Activated T-cell treated with anti-CD3 and anti-CD28 coated beads, Interleukin-2, amount 50 U/mL, for 4 hours (primary cell): ENCODE measurements around the gene STRA8. TPM values are rescaled to one million over a fixed set of nuclear protein-coding genes. Genes with fewer than 3 reads are reported as not detected.
"Not testable (repeated sequence)": the region's sequence is repeated elsewhere in the genome, so short reads cannot be mapped to it uniquely, and the experiment has no call there.

Experiments used
- ATAC-seq, 2 donors: fragments of 200-7000 bp; cut with Tn5 transposase; one replicate each; pipeline ENCODE4 v1.10.0; 2021
- DNase-seq: peaks from one replicate; pipeline ENCODE4 v3.0.0-alpha.2; 2020
- H3K27me3 Mint-ChIP-seq: one replicate; pipeline ENCODE4 v1.8.0; 2021; ENCODE audit warnings: low read depth, mixed read lengths
- H3K36me3 Mint-ChIP-seq: one replicate; pipeline ENCODE4 v1.8.0; 2022; ENCODE audit warnings: mixed read lengths; ENCODE audit not compliant: insufficient read depth
- H3K4me1 Mint-ChIP-seq: one replicate; pipeline ENCODE4 v1.8.0; 2021; ENCODE audit warnings: low read depth, mixed read lengths
- H3K4me3 Mint-ChIP-seq: one replicate; pipeline ENCODE4 v1.8.0; 2021; ENCODE audit warnings: mild to moderate bottlenecking, moderate library complexity, mixed read lengths
- H3K9me3 Mint-ChIP-seq: one replicate; pipeline ENCODE4 v1.8.0; 2021; ENCODE audit warnings: mixed read lengths
- total RNA-seq, 3 donors: library from RNA; stranded (reverse); gene quantifications; one replicate each; pipeline ENCODE4 v1.2.1, GENCODE V29; 2021

STRA8 gene
- total RNA-seq, 3 donors from 2014 or later = not detected

DNA sequence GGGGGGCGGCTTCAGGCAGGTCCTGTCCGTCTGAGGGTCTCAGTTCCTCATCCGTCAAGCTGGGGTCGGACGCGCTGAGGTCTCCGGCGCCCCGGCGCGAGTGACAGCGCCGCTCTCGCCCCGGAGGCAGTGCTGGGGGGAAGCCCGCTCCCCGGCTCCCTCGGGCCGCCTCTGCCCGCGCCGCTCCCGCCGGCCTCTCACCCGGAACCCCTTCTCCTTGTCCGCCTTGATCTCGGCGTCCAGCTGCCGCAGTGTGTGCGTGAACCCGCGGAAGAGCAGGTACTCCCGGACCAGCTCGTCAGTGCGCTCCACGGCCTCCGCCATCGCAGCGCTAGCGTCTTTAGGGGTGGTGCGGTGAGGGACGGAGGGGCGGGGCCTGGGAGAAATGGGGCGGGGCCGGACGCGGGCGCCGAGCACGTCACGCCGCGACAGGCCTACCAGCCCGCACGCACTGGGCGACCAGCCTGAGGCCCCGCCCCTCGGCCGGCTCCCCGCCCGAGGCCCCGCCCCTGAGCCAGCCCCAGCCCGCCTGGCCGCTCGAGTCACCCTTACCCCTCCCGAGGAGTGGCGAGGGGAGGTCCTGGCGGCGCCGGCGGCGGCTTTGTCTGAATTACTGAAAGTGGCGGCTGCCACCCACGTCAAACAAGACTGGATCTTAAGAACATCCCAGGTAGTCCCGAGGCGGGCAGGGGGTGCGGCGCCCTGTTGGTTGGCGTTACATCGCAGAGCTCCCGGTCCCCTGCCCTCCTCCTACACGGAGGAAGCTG, 22.3 kb upstream of the STRA8 start, which contains the start of gene WDR91:
TSS of gene WDR91 (minus strand) at position 348 of the 767 bp plus-strand sequence. CDS start at position 324, 24 bp downstream.
- Mint-ChIP-seq H3K9me3 (no peaks in the 10 kb centered on the region), H3K4me3 (peak within 1 kb of the TSS; percentile 96), H3K27me3 (no peaks in the 10 kb centered on the region), H3K4me1 (peaks cover 36% of the 10 kb centered on the region), H3K36me3 (peaks cover under 1% of the 10 kb centered on the region)
- peak; percentile 97 for DNase-seq
- ATAC-seq = peak; percentile 93 to 96

DNA sequence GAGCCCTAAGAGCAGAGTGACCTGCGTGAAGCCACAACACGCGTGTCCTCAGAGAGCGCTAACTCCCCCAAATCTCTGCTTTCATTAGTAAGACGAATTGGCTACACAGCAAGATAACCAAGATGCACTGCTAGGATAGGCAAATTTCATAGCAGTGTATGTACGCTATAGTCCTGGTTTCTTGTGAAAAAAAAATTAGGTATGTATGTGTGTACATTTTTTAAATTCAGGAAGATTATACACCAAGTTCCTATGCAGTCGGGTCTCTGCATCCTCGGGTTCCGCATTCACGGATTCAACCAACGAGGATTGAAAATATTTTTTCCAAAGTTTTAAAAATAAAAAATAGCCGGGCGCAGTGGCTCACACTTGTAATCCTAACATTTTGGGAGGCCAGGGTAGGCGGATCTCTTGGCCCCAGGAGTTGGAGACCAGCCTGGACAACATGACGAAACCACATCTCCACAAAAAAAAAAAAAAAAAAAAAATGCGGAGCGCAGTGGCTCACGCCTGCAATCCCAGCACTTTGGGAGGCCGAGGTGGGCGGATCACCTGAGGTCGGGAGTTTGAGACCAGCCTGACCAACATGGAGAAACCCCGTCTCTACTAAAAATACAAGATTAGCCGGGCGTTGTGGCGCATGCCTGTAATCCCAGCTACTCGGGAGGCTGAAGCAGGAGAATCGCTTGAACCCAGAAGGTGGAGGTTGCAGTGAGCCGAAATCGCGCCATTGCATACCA, 21.5 kb upstream of the STRA8 start:
- H3K36me3 Mint-ChIP-seq, ATAC-seq, DNase-seq, H3K9me3 Mint-ChIP-seq, H3K27me3 Mint-ChIP-seq: not testable (repeated sequence)
- H3K4me1 Mint-ChIP-seq = peaks cover 32% of the 10 kb centered on the region
- peak overlapping the region; percentile 96 for H3K4me3 Mint-ChIP-seq

DNA sequence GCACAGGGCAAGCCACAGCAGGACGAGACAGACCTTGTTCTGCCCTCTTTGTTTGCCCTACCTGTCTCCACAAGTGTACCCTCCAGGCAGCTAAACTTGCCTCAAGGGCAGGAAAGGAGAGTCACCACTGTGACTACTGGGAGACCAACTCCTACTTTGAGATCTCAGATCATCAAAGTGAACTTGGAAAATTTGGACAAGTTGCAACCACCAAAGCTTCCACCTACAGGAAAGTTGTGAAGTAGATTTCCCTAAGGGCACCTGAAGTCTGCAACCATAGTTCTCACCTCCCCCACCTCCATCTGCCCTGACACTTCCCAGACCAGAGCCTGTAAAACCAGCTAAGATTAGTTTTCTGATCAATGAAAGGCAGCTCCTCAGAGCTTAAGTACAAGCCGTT, 19.8 kb upstream of the STRA8 start:
- ATAC-seq = no peak
- Mint-ChIP-seq H3K4me3 (no peak overlapping the region), H3K36me3 (no peaks in the 10 kb centered on the region), H3K9me3 (no peaks in the 10 kb centered on the region), H3K4me1 (peaks cover 18% of the 10 kb centered on the region), H3K27me3 (no peaks in the 10 kb centered on the region)
- DNase-seq = no peak

DNA sequence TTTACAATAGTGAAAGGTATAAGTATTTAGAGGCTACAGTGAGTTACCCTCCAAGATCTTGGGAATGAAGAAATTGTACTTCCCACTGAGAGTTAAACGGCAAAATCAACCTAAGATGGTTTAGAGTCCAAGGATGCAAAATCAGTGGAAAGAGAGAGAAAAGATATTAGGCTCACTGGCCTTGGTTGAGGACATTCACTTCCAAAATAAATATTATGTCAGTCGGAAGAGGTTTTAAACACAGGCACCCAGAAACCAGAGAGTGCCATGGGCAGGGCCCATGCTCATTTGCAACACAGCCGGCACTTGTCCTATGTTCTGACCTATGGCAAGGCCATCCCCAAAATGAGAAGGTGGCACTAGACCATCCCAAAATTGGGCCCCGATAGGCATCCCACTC, 18.5 kb upstream of the STRA8 start:
- no peak overlapping the region for H3K4me3 Mint-ChIP-seq
- ATAC-seq (no peak), DNase-seq (no peak)
- H3K4me1 Mint-ChIP-seq = peaks cover 11% of the 10 kb centered on the region
- H3K27me3 Mint-ChIP-seq = no peaks in the 10 kb centered on the region
- no peaks in the 10 kb centered on the region for H3K9me3 Mint-ChIP-seq
- H3K36me3 Mint-ChIP-seq = no peaks in the 10 kb centered on the region

DNA sequence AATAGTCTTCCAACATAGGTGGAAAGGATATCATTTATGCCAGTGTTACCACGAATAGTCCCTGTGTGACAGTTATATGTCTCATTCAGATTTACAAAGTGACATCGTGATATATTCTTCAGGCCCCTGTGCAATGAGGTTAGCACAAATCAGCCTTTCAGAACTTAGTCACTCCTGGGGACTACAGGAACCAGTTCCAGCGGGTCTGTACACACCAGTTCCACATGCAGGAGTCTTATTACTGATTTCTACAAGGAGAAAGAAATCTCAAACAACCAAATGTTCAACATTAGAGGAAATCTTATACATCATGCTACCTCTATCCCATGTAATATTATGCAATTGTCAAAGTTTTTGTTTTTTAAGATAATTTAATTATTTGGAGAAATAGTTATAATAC, 17.9 kb upstream of the STRA8 start:
- no peak overlapping the region for H3K4me3 Mint-ChIP-seq
- no peak for ATAC-seq
- DNase-seq = no peak
- peaks cover 5% of the 10 kb centered on the region for H3K4me1 Mint-ChIP-seq
- H3K9me3 Mint-ChIP-seq = no peaks in the 10 kb centered on the region
- H3K27me3 Mint-ChIP-seq = no peaks in the 10 kb centered on the region
- no peaks in the 10 kb centered on the region for H3K36me3 Mint-ChIP-seq

DNA sequence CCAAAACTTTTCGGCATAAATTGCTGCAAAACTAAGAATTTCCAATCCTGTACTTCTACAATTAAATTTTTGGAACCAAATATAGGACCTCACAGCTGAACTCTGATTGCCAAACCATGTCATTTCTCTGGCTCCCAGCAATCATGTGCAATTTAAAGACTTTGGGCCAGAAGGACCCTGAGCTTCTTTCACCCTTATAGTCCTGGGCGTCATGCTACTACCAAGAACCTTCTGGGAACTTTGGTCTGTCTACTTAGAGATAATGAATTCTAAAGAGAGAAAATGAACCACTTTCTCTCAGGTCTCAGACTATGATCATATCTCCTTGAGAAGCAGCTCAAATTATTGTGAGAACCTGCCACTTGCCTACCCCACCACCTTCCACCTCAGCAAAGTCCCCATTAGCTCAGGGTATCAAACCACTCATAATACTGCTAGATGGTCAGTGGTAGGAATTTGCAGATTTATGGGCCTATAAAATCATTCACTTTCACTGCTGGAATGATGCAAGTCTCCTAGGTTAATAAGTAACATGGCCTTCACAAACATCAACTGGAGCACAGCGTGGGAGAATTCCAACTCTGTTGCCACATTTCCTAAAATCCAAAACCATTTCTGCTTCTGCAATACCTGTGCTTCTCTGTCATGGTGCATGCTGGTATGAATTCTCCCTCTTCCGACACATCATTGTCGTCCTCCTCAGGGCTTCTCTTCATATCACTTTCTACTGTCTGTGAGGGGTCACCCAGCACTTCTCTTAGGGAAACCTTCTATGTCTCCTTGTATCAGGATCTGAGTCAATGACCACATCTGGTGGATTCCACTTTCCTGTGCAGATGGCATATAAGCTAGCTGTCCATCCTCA, 15.8 kb upstream of the STRA8 start:
- no peaks in the 10 kb centered on the region for H3K36me3 Mint-ChIP-seq
- no peak for DNase-seq
- no peak for ATAC-seq
- no peak overlapping the region for H3K4me3 Mint-ChIP-seq
- H3K27me3 Mint-ChIP-seq = no peaks in the 10 kb centered on the region
- peaks cover 4% of the 10 kb centered on the region for H3K9me3 Mint-ChIP-seq
- no peaks in the 10 kb centered on the region for H3K4me1 Mint-ChIP-seq

DNA sequence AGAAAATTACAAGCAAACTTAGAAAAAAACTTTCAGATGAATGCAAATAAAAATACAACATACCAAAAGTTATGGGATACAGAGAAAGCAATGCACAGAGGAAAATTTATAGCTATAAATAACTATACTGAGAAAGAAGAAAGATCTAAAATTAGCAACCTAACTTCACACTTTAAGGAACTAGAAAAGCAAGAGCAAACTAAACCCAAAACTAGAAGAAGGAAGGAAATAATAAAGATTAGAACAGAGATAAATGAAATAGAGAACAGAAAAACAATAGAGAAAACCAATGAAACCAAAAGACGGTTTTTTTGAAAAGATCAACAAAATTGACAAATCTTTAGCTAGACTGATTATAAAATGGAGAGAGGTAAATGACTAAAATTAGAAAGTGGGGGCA, 9.6 kb upstream of the STRA8 start:
- Mint-ChIP-seq H3K4me3 (no peak overlapping the region), H3K27me3 (no peaks in the 10 kb centered on the region), H3K4me1 (peaks cover 10% of the 10 kb centered on the region), H3K9me3 (peaks cover 11% of the 10 kb centered on the region), H3K36me3 (no peaks in the 10 kb centered on the region)
- no peak for DNase-seq
- ATAC-seq = no peak

DNA sequence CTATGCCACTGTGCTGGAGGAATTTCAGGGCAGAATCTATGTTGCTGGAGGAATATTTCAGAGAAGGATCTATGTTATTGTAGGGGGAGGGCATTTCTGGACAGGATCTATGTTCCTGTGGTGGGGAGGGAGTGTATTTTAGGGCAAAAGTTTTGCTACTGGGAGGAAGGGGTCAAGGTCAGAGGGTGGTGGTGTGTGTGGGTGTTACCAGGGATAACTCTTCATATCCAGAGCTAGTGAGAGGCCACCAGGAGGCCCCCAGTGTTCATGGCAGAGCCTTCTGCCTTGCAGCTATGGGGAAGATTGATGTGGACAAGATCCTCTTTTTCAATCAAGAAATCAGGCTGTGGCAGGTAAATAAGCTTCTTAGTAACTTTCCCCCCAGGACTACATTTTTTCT, 2.0 kb upstream of the STRA8 start:
- Mint-ChIP-seq H3K4me1 (peaks cover 2% of the 10 kb centered on the region), H3K36me3 (no peaks in the 10 kb centered on the region), H3K9me3 (no peaks in the 10 kb centered on the region), H3K27me3 (no peaks in the 10 kb centered on the region), H3K4me3 (no peak overlapping the region)
- ATAC-seq = no peak
- DNase-seq = no peak

DNA sequence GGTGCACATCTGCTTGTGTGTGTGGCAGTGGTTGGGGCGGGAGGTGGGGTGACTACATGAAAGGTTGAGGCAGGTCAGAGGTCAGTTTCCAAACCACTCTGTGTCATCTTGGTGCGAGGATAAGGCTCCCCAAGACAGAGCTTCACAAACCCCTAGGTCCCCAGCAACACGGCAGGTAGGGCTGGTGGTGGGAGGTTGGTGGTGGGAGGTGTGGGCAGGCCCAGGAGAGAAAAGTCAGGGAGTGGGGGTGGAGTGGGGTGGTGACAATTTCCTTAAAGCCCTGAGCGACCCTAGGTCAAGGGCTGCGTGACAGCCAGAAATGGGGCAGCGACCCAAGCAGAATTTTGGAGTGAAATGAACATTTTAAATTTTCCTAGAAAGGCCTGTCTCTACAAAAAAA, 1.6 kb upstream of the STRA8 start:
- no peak for ATAC-seq
- no peaks in the 10 kb centered on the region for H3K27me3 Mint-ChIP-seq
- no peak for DNase-seq
- H3K36me3 Mint-ChIP-seq = no peaks in the 10 kb centered on the region
- H3K4me1 Mint-ChIP-seq = peaks cover 6% of the 10 kb centered on the region
- no peaks in the 10 kb centered on the region for H3K9me3 Mint-ChIP-seq
- H3K4me3 Mint-ChIP-seq = no peak overlapping the region

DNA sequence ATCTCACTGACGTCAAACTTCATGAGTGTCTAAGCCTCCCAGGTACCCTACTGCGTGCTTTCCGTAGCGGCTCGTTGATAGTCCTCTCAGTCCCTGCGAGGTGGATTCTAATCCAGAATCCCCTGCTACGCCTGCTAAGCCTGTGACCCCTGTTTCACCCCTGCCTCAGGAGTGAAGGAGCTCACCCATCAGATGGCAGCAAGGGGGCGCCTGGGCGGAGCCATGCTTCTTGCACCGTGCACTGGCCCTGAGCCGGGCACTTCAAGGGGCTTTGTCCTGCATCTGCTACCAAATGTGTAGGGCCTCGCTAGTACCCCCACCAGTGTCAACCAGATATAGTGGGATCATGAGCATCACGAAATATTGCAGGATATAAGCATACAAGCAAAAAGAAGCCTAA, 918 bp upstream of the STRA8 start:
- Mint-ChIP-seq H3K27me3 (no peaks in the 10 kb centered on the region), H3K36me3 (no peaks in the 10 kb centered on the region), H3K4me1 (peaks cover 6% of the 10 kb centered on the region), H3K9me3 (no peaks in the 10 kb centered on the region), H3K4me3 (no peak overlapping the region)
- ATAC-seq (peak in 1 of 2 donors; percentile 30), DNase-seq (no peak)

DNA sequence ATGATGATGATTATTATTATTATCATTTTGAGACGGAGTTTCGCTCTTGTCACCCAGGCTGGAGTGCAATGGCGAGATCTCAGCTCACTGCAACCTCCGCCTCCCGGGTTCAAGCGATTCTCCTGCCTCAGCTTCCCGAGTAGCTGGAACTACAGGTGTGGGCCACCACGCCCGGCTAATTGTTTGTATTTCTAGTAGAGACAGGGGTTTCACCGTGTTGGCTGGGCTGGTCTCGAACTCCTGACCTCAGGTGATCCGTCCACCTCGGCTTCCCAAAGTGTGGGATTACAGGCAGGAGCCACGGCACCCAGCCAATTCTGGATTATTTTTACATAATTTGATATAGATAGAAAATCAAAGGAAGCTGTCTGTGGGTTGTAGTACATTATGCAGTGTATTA, 457 bp downstream of the STRA8 start:
- not testable (repeated sequence) for H3K36me3 Mint-ChIP-seq, H3K27me3 Mint-ChIP-seq, DNase-seq, ATAC-seq, H3K4me1 Mint-ChIP-seq, H3K9me3 Mint-ChIP-seq, H3K4me3 Mint-ChIP-seq

DNA sequence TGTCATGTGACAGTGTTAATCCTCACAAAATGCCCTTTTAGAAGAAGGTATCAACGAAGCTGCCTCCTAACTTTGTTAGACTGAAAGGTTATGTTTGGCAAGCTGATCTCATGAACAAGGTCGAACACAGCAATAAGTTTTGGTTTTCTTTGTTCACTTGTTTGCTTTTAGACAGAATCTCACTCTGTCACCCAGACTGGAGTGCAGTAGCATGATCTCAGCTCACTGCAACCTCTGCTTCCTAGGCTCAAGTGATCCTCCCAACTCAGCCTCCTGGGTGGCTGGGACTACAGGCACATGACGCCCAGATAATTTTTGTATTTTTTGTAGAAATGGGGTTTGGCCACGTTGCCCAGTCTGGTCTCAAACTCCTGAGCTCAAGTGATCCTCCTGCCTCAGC, 1.1 kb downstream of the STRA8 start:
- peaks cover 6% of the 10 kb centered on the region for H3K4me1 Mint-ChIP-seq
- H3K36me3 Mint-ChIP-seq = no peaks in the 10 kb centered on the region
- H3K27me3 Mint-ChIP-seq = peaks cover 1% of the 10 kb centered on the region
- ATAC-seq (no peak), DNase-seq (no peak)
- no peaks in the 10 kb centered on the region for H3K9me3 Mint-ChIP-seq
- H3K4me3 Mint-ChIP-seq = no peak overlapping the region

DNA sequence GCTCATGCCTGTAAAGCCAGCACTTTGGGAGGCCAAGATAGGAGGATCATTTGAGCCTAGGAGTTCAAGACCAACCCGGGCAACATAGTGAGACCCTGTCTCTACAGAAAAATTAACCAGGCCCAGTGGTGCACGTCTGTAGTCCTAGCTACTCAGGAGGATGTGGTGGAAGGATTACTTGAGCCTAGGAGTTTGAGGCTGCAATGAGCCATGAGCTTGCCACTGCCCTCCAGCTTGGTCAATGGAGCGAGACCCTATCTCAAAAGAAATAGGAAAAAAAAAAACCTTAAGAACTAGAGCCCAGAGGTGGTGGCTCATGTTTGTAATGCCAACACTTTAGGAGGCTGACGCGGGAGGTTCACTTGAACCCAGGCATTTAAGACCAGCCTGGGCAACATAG, 2.2 kb downstream of the STRA8 start:
- no peaks in the 10 kb centered on the region for H3K9me3 Mint-ChIP-seq
- H3K4me3 Mint-ChIP-seq = no peak overlapping the region
- H3K4me1 Mint-ChIP-seq = peaks cover 6% of the 10 kb centered on the region
- H3K36me3 Mint-ChIP-seq = no peaks in the 10 kb centered on the region
- DNase-seq = no peak
- no peak for ATAC-seq
- peaks cover 5% of the 10 kb centered on the region for H3K27me3 Mint-ChIP-seq

DNA sequence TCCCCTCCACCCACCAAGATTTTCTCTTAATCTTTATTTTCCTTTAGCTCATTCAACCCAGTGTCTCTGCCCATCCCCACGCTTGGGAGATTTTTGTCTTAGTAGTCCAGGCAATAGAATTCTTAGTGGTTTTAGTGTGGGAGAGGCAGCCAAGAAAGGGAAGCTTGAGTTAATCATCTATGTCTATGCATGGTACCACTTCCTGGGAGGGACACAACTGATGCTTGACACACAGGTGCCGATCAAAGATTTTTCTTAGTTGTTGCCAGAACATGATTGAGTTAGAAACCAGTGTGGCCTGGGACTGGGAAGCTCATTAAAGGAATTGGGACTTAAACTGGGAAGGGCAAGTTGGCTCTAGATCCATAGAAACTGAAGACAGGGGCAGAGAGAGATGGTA, 3.1 kb downstream of the STRA8 start:
- no peak for ATAC-seq
- H3K4me3 Mint-ChIP-seq = no peak overlapping the region

More for the DNA sequence above, 3.1 kb downstream of the STRA8 start:
- Mint-ChIP-seq H3K9me3 (no peaks in the 10 kb centered on the region), H3K36me3 (no peaks in the 10 kb centered on the region), H3K27me3 (peaks cover 5% of the 10 kb centered on the region), H3K4me1 (peaks cover 6% of the 10 kb centered on the region)
- DNase-seq = no peak
